Stimulated activated CD4-positive, alpha-beta T cell treated with anti-CD3 and anti-CD28 coated beads, Interleukin-1b, Interleukin-23, amount 100 ng/mL, for 1 hour (primary cell): Measurements from ENCODE around the gene VPS54.
"Not testable (repeated sequence)": the region's sequence is repeated elsewhere in the genome, so short reads cannot be mapped to it uniquely, and the experiment has no call there.

Source experiments
- DNase-seq, 2 donors: peaks; one replicate each; pipeline ENCODE4 v3.0.0-alpha.2; 2020; ENCODE audit warnings: low read depth in 2 of 2

The VPS54 gene

GRCh38 chr2:64024259-64024949, 5.2 kb upstream of the VPS54 start:
- no peak for DNase-seq

GRCh38 chr2:64023485-64024258, 4.4 kb upstream of the VPS54 start:
- no peak for DNase-seq

GRCh38 chr2:64021578-64021977, 2.4 kb upstream of the VPS54 start:
- DNase-seq = no peak

GRCh38 chr2:64019975-64020528, 824 bp upstream of the VPS54 start:
- DNase-seq = no peak

GRCh38 chr2:64018701-64019082, 536 bp downstream of the VPS54 start:
- peak; percentile 5 to 13 for DNase-seq

- no peak for DNase-seq
Measured at GRCh38 chr2:64017811-64018700, 1.2 kb downstream of the VPS54 start.

GRCh38 chr2:64015898-64016297, 3.3 kb downstream of the VPS54 start:
- no peak for DNase-seq

GRCh38 chr2:64015391-64015790, 3.8 kb downstream of the VPS54 start:
- DNase-seq = no peak

GRCh38 chr2:64014628-64015027, 4.6 kb downstream of the VPS54 start:
- no peak for DNase-seq

- no peak for DNase-seq
Measured at GRCh38 chr2:64013053-64013452, 6.2 kb downstream of the VPS54 start.

GRCh38 chr2:64012115-64012514, 7.1 kb downstream of the VPS54 start:
- DNase-seq = no peak

- no peak for DNase-seq
Measured at GRCh38 chr2:64008434-64009009, 10.7 kb downstream of the VPS54 start.

GRCh38 chr2:64007924-64008323, 11.3 kb downstream of the VPS54 start:
- no peak for DNase-seq

GRCh38 chr2:64005707-64006356, 13.4 kb downstream of the VPS54 start:
- DNase-seq = no peak

GRCh38 chr2:64003239-64003638, 16.0 kb downstream of the VPS54 start:
- no peak for DNase-seq

GRCh38 chr2:64001382-64002101, 17.7 kb downstream of the VPS54 start:
- no peak for DNase-seq

GRCh38 chr2:64000630-64001381, 18.4 kb downstream of the VPS54 start:
- DNase-seq = no peak

GRCh38 chr2:63999049-63999448, 20.2 kb downstream of the VPS54 start:
- DNase-seq = no peak

GRCh38 chr2:63996582-63997198, 22.5 kb downstream of the VPS54 start:
- DNase-seq = not testable (repeated sequence)
